HCT116 (cell line): ENCODE measurements around the gene CLIC3. TPM values are rescaled to one million over a fixed set of nuclear protein-coding genes. Genes with fewer than 3 reads are reported as not detected.

Source experiments
- ATAC-seq: fragments of 200-7000 bp; cut with Tn5 transposase; 2 replicates; pipeline ENCODE4 v1.9.1; 2020; ENCODE audit warnings: mild to moderate bottlenecking, moderate library complexity
- BruUV-seq: library from RNA; stranded (reverse); fragments of 400-500 nt; replicated peaks from 2 replicates; lab custom pipeline; 2021; lab: Mats Ljungman, UMichigan
- CTCF ChIA-PET: fragments of 300-600 bp; sonication (Branson Sonifier 250); formaldehyde crosslinking; loops from one replicate; lab custom pipeline; 2021; ENCODE audit warnings: antibody characterized with exemption; lab: Charles Lee
- POLR2A ChIA-PET: fragments of 300-600, 350-600 bp; sonication (Branson Sonifier 250); formaldehyde crosslinking; loops from one replicate; lab custom pipeline; 2021; ENCODE audit warnings: antibody characterized with exemption; lab: Charles Lee
- RAD21 ChIA-PET, 2 experiments: fragments of 300-600 bp; sonication (Branson Sonifier 250); formaldehyde crosslinking; loops; one replicate each; lab custom pipeline; 2023; ENCODE audit warnings: low total read pairs in 2 of 2; ENCODE audit not compliant: uncharacterized antibody in 2 of 2, unreplicated experiment in 2 of 2, low non-redundant PET in 1 of 2; lab: Charles Lee
- DNase-seq: peaks from one replicate; pipeline ENCODE4 v3.0.0-alpha.2; 2010; ENCODE audit warnings: low read depth, low spot score
- H2AFZ ChIP-seq: fragments of 200-600 bp; shearing (Covaris generic), sonication (generic); 2 replicates; pipeline ENCODE4 v1.6.1; 2017; ENCODE audit warnings: low read depth, mixed run types, mixed read lengths, antibody characterized with exemption, low read length; ENCODE audit not compliant: poor library complexity, severe bottlenecking
- H3K27ac ChIP-seq: 2 replicates; pipeline ENCODE4 v1.5.1; 2012; ENCODE audit warnings: low read depth, low read length
- H3K27me3 ChIP-seq: fragments of 200-600 bp; sonication (generic); 2 replicates; pipeline ENCODE4 v1.6.1; 2016; ENCODE audit warnings: mixed run types, low read length, mixed read lengths; ENCODE audit not compliant: insufficient read depth
- H3K36me3 ChIP-seq, 2 experiments: fragments of 200-500 bp in 1 of 2; fragments of 200-600 bp in 1 of 2; sonication (Bioruptor generic) in 1 of 2; sonication (generic) in 1 of 2; 2 replicates each; pipeline versions ENCODE4 v1.5.1 to v1.6.1; 2014 to 2016; ENCODE audit warnings: low read length in 2 of 2, inconsistent platforms in 1 of 2, mixed read lengths in 1 of 2, mixed run types in 1 of 2; ENCODE audit not compliant: insufficient read depth in 2 of 2, control insufficient read depth in 1 of 2
- H3K4me1 ChIP-seq, 2 experiments: fragments of 200-600 bp in 1 of 2; sonication (generic) in 1 of 2; 2 replicates each; pipeline versions ENCODE4 v1.5.1 to v1.6.1; 2012 to 2017; ENCODE audit warnings: low read length in 2 of 2, inconsistent platforms in 1 of 2, mild to moderate bottlenecking in 1 of 2, mixed read lengths in 1 of 2, mixed run types in 1 of 2, moderate library complexity in 1 of 2; ENCODE audit not compliant: insufficient read depth in 2 of 2, control insufficient read depth in 1 of 2
- H3K4me2 ChIP-seq: fragments of 200-600 bp; sonication (generic); 2 replicates; pipeline ENCODE4 v1.6.1; 2017; ENCODE audit warnings: mixed run types, low read length, mixed read lengths
- H3K4me3 ChIP-seq, 2 experiments: fragments of 200-600 bp in 1 of 2; sonication (generic) in 1 of 2; replicated peaks in 1 of 2; 2 replicates each; pipeline ENCODE4 v1.5.1; 2011 to 2016; ENCODE audit warnings: low read length in 2 of 2, control low read depth in 1 of 2, low read depth in 1 of 2, mild to moderate bottlenecking in 1 of 2, mixed read lengths in 1 of 2, mixed run types in 1 of 2
- H3K79me2 ChIP-seq: fragments of 200-600 bp; sonication (generic); 2 replicates; pipeline ENCODE4 v1.6.1; 2017; ENCODE audit warnings: mild to moderate bottlenecking, mixed run types, low read length, moderate library complexity, mixed read lengths; ENCODE audit not compliant: insufficient read depth
- H3K9ac ChIP-seq: fragments of 200-600 bp; sonication (generic); 2 replicates; pipeline ENCODE4 v1.6.1; 2016; ENCODE audit warnings: low read length, mixed read lengths
- H3K9me2 ChIP-seq: fragments of 200-600 bp; sonication (generic), shearing (Covaris generic); 2 replicates; pipeline ENCODE4 v1.6.1; 2017; ENCODE audit warnings: mixed run types, mild to moderate bottlenecking, moderate library complexity; ENCODE audit not compliant: insufficient read depth
- H3K9me3 ChIP-seq, 2 experiments: fragments of 200-500 bp in 1 of 2; fragments of 200-600 bp in 1 of 2; sonication (Bioruptor generic) in 1 of 2; sonication (generic) in 1 of 2; 2 replicates each; pipeline ENCODE4 v1.6.1; 2014 to 2017; ENCODE audit warnings: low read length in 2 of 2, mixed read lengths in 2 of 2, inconsistent platforms in 1 of 2, low read depth in 1 of 2, mild to moderate bottlenecking in 1 of 2, mixed run types in 1 of 2, moderate library complexity in 1 of 2; ENCODE audit not compliant: control insufficient read depth in 1 of 2, insufficient read depth in 1 of 2
- H4K20me1 ChIP-seq: fragments of 200-600 bp; sonication (generic), shearing (Covaris generic); 2 replicates; pipeline ENCODE4 v1.6.1; 2017; ENCODE audit warnings: mixed run types, mild to moderate bottlenecking, moderate library complexity; ENCODE audit not compliant: insufficient read depth
- CTCF ChIP-seq, 3 experiments: fragments of 200-600 bp in 1 of 3; sonication (generic) in 1 of 3; IDR thresholded peaks in 2 of 3; conservative IDR thresholded peaks in 1 of 3; 2 replicates each; pipeline ENCODE4 v1.5.1; 2012 to 2017; ENCODE audit warnings: low read depth in 2 of 3, low read length in 2 of 3, antibody characterized with exemption in 1 of 3, borderline replicate concordance in 1 of 3, control low read depth in 1 of 3, mild to moderate bottlenecking in 1 of 3, mixed read lengths in 1 of 3, mixed run types in 1 of 3, moderate library complexity in 1 of 3; ENCODE audit not compliant: insufficient read depth in 1 of 3
- JUND ChIP-seq: IDR thresholded peaks from 2 replicates; pipeline ENCODE4 v1.6.1; 2012
- intact Hi-C: fragments of 100-400 bp; cut with micrococcal nuclease; formaldehyde crosslinking; loops from 2 replicates; pipeline ENCODE4 v1.10.0; 2022
- total RNA-seq: library from RNA; stranded (reverse); gene quantifications from one replicate; pipeline ENCODE4 v1.2.1, GENCODE V29; 2021; ENCODE audit not compliant: unreplicated experiment

The CLIC3 gene
- total RNA-seq, 1 experiment from 2014 or later: 8.4 TPM

- no peak overlapping the region for H3K9ac ChIP-seq
- ChIA-PET CTCF (no interaction called here), RAD21 (no interaction called here), POLR2A (no interaction called here)
- DNase-seq (no peak), ATAC-seq (no peak)
- H3K9me2 ChIP-seq: no peaks in the 10 kb centered on the region
- H3K9me3 ChIP-seq: no peaks in the 10 kb centered on the region
- no peaks in the 10 kb centered on the region for H3K79me2 ChIP-seq
- no peaks in the 10 kb centered on the region for H3K36me3 ChIP-seq
- no peak overlapping the region for H3K4me2 ChIP-seq
- intact Hi-C loops: no loop called here
- no TSS peak for BruUV-seq
- no peak for TF ChIP-seq JUND
- TF ChIP-seq, all 23 proteins: peak for 0
- Histone ChIP-seq H3K4me1 (peaks cover 11 to 28% of the 10 kb centered on the region in 2 experiments), H4K20me1 (no peaks in the 10 kb centered on the region), H3K27ac (no peak overlapping the region), H3K4me3 (no peak overlapping the region), H2AFZ (no peak overlapping the region), H3K27me3 (no peaks in the 10 kb centered on the region)
Observed at GRCh38 chr9:136961279-136962065, 34.9 kb downstream of the CLIC3 start.

- no peaks in the 10 kb centered on the region for H3K9me3 ChIP-seq
- peaks cover 11 to 26% of the 10 kb centered on the region in 2 experiments for H3K4me1 ChIP-seq
- no peaks in the 10 kb centered on the region for H3K9me2 ChIP-seq
- BruUV-seq: no TSS peak
- intact Hi-C loops: no loop called here
- no peak for TF ChIP-seq CTCF (IDR thresholded peaks at IDR 0.05 in 2 of 3, conservative IDR thresholded peaks at IDR 0.05 in 1 of 3; ENCODE audit: borderline replicate concordance in 1 of 3, insufficient read depth in 1 of 3, low read depth in 2 of 3, low read length in 2 of 3)
- TF ChIP-seq, all 23 proteins: peak for 0
- no peaks in the 10 kb centered on the region for H3K79me2 ChIP-seq
- ChIA-PET POLR2A (no interaction called here), CTCF (no interaction called here), RAD21 (no interaction called here)
- H3K4me3 ChIP-seq: no peak overlapping the region
- H3K36me3 ChIP-seq: no peaks in the 10 kb centered on the region
- H3K27ac ChIP-seq: no peak overlapping the region
- no peaks in the 10 kb centered on the region for H3K27me3 ChIP-seq
- H3K9ac ChIP-seq: no peak overlapping the region
- DNase-seq (no peak), ATAC-seq (no peak)
- no peak overlapping the region for H2AFZ ChIP-seq
- H4K20me1 ChIP-seq: no peaks in the 10 kb centered on the region
- no peak overlapping the region for H3K4me2 ChIP-seq
Observed at GRCh38 chr9:136960938-136961275, 35.5 kb downstream of the CLIC3 start.
